AG04450 (cell line): ENCODE data around the gene C9orf50. TPM values are rescaled to one million over a fixed set of nuclear protein-coding genes. Genes with fewer than 3 reads are reported as not detected.

Experiments
- CTCF ChIA-PET: fragments of 300-600, 350-600 bp; formaldehyde crosslinking; extraction: SDS; loops from one replicate; lab custom pipeline; 2022; ENCODE audit warnings: antibody characterized with exemption, inconsistent platforms; lab: Charles Lee
- POLR2A ChIA-PET: fragments of 350-600 bp; formaldehyde crosslinking; extraction: SDS; loops from one replicate; lab custom pipeline; 2021; ENCODE audit warnings: antibody characterized with exemption, inconsistent platforms; lab: Yijun Ruan, JAX
- DNase-seq: peaks from one replicate; pipeline ENCODE4 v3.0.0-alpha.2; 2011; ENCODE audit warnings: low read depth, low spot score
- H3K27ac ChIP-seq: one replicate; pipeline ENCODE4 v1.5.1; 2012; ENCODE audit warnings: low read depth, low read length, control low read depth
- H3K27me3 ChIP-seq: one replicate; pipeline ENCODE4 v1.6.0; 2012; ENCODE audit warnings: low read length; ENCODE audit not compliant: control insufficient read depth, insufficient read depth
- H3K4me3 ChIP-seq: 2 replicates; pipeline ENCODE4 v1.5.1; 2011; ENCODE audit warnings: mild to moderate bottlenecking, low read depth, low read length, control low read depth
- H3K9me3 ChIP-seq: 2 replicates; pipeline ENCODE4 v1.5.1; 2012; ENCODE audit warnings: low read length; ENCODE audit not compliant: control insufficient read depth, insufficient read depth
- polyA plus RNA-seq: library from polyadenylated mRNA; depleted of rRNA; stranded (reverse); fragments of >200 nt; gene quantifications from 2 replicates; pipeline ENCODE4 v1.2.3, GENCODE V29; 2011
- TF ChIP-seq, protein P1 (sequence below): IDR thresholded peaks from 2 replicates; pipeline ENCODE4 v1.5.1; 2011; ENCODE audit warnings: low read depth, low read length, control low read depth, inconsistent platforms

Gene C9orf50
- polyA plus RNA-seq, 1 experiment, result 0.30 TPM

DNA sequence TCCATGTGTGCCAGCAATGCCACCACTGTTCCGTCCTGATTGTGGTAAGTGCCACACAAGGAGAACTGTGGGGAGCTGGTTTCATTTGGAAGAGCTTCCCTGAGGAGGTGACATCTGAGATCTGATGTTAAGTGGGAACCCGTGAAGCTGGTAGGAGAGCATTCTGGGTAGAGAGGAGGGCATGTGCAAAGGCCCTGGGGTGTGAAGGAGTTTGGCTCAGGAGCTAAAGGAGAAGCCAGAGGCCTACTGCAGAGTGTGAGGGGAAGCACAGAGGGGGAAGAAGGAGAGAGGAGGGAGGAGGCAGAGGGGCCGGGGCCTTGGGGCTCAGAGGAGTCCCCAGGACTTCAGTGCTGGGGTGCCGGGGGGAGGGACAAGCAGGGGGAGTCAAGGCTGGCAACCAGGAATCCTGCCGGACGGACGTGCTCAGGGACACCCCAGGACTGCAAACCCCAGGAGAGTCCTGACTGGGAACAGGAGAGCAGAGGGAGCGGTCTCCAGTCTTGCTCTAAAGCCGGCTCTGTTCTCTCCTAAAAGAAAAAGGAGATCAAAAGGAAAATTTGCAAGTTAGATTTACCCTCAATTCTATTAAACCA is 19.7 kb downstream of the C9orf50 start:
- H3K27ac ChIP-seq, result no peak overlapping the region
- TF ChIP-seq, protein P1, sequence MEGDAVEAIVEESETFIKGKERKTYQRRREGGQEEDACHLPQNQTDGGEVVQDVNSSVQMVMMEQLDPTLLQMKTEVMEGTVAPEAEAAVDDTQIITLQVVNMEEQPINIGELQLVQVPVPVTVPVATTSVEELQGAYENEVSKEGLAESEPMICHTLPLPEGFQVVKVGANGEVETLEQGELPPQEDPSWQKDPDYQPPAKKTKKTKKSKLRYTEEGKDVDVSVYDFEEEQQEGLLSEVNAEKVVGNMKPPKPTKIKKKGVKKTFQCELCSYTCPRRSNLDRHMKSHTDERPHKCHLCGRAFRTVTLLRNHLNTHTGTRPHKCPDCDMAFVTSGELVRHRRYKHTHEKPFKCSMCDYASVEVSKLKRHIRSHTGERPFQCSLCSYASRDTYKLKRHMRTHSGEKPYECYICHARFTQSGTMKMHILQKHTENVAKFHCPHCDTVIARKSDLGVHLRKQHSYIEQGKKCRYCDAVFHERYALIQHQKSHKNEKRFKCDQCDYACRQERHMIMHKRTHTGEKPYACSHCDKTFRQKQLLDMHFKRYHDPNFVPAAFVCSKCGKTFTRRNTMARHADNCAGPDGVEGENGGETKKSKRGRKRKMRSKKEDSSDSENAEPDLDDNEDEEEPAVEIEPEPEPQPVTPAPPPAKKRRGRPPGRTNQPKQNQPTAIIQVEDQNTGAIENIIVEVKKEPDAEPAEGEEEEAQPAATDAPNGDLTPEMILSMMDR, result no peak
- H3K27me3 ChIP-seq, result no peaks in the 10 kb centered on the region
- H3K4me3 ChIP-seq, result no peak overlapping the region
- DNase-seq, result no peak
- CTCF ChIA-PET, result interaction anchor here (0.5 kb wide), 1 partner anchor 429 kb away, joined by 3 read pairs; no protein-coding TSS in a partner anchor
- H3K9me3 ChIP-seq, result no peaks in the 10 kb centered on the region; the same call in 1 of the 2 replicates
- POLR2A ChIA-PET, result interaction anchor here (1.0 kb wide), 1 partner anchor 427 kb away, joined by 3 read pairs; no protein-coding TSS in a partner anchor

DNA sequence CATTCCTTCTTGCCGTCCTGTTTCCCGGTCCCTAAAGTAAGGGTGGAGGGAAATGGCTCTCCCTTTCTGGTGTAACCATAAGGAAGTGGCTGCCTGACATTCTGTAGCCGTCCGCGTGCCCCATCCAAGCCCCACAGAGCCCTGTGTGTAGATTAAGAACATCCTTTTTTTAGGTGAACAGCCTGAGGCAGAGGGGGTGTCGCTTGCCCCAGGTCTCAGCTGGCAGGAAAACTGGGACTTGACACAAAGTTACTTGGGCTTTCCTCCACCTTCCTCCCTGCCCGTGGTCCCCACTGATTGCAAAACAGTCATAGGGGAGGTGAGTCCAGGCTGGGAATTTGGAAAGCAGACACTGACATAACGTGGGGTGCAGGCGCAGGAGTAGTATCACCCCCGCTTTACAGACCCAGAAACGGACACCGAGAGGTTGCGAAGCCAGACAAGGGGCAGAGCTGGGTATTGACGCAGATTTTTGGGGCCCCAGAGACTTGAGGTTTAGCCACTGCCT is 22.8 kb downstream of the C9orf50 start:
- Histone ChIP-seq H3K9me3 (no peaks in the 10 kb centered on the region; the same call in 1 of the 2 replicates), H3K4me3 (peak overlapping the region; percentile 59), H3K27me3 (no peaks in the 10 kb centered on the region), H3K27ac (peak overlapping the region; percentile 77)
- POLR2A ChIA-PET, result interaction anchor here (0.5 to 2.7 kb wide), 5 partner anchors 8 to 540 kb away, joined by 3 to 36 read pairs (median 5); no protein-coding TSS in a partner anchor
- CTCF ChIA-PET, result interaction anchor here (0.8 to 1.4 kb wide), 2 partner anchors 459 to 467 kb away, joined by 3 read pairs; no protein-coding TSS in a partner anchor
- DNase-seq, result no peak
- TF ChIP-seq, protein P1, result no peak

DNA sequence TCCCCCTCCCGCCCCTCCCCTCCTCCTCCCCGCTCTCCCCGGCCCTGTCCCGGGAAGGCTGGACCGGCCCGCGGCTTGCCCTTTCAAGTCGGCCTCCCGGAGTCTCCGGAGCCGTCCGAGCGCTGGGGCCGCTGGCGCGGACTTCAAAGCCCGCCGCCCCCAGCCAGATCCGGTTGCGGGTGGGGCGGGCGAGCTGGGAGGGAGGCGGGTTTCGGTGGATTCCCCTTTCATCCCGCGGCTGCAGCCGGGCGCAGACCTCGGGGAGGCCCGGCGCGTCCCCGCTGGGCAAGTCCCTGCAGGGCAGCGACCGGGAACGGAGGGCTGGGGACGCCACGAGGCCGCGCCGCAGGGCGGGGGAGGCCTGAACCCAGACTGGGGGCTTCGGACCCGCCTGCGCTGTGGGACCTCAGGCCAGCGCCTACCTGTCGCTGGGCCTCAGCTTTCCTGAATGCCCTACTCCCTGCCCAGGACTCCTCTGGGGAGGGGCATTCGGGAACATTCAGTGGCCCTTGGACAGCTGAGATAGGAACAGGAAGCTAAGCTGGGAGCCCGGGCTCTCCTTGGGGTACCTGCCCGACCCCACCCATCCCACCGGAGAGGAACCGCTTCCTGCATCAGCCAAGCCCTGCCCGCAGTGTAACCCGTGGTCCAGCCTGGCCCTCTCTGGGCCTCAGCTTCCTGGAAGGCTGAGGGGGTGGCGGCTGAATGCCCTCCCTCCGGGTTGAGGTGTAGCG is 23.4 kb downstream of the C9orf50 start:
- POLR2A ChIA-PET, result interaction anchor here (0.5 to 2.7 kb wide), 10 partner anchors 11 to 539 kb away, joined by 3 to 36 read pairs (median 4); partner anchors contain the start of gene IER5L
- H3K9me3 ChIP-seq, result no peaks in the 10 kb centered on the region; the same call in 1 of the 2 replicates
- TF ChIP-seq, protein P1, result no peak
- CTCF ChIA-PET, result interaction anchor here (0.6 to 1.8 kb wide), 4 partner anchors 27 to 466 kb away, joined by 3 to 4 read pairs (median 3); no protein-coding TSS in a partner anchor
- peak overlapping the region; percentile 77 for H3K27ac ChIP-seq
- no peaks in the 10 kb centered on the region for H3K27me3 ChIP-seq
- no peak for DNase-seq
- peak overlapping the region; percentile 59 for H3K4me3 ChIP-seq

DNA sequence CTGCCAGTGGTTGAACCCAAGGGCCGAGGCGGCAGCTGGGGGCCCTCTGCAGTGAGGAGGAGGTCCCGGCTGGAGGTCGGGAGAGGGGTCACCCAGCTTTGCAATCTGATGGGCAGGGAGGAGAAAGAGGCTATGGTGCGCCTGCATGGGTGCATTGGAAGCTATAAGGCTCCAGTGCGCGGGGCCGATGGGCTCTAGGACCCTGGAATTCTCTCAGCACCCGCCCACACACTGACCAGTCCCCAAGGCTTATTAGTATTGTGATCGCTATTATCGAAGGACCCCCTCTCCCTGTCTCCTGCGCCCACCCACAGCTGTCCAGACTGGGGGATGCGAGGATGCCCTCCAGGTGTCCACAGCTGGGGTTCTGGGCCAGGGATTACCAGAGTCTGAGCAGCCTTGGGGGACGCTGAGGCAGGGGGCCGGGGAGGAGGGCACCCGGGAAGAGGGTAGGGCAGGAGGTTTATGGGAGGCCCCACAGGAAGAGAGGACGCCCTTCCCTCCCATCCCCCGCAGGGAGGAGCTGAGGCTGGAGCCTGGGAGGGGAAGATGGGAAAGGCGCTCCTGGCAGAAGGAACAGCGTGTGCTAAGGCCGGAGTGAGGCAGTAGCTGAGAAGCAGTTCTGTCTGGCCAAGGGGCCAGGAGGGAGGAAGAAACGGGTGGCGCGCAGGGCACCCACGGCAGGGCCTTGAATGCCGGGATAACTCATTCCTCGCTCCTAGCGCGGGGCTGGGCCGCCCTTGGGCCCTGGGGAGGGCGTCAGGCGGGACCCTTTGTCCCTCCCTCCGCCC is 24.2 kb downstream of the C9orf50 start:
- peak; percentile 59 for DNase-seq
- CTCF ChIA-PET, result interaction anchor here (0.6 to 1.8 kb wide), 4 partner anchors 28 to 465 kb away, joined by 3 to 11 read pairs (median 4); no protein-coding TSS in a partner anchor
- POLR2A ChIA-PET, result interaction anchor here (0.7 to 2.7 kb wide), 9 partner anchors 12 to 422 kb away, joined by 3 to 36 read pairs (median 4); partner anchors contain the start of gene IER5L
- peak overlapping the region; percentile 59 for H3K4me3 ChIP-seq
- H3K27me3 ChIP-seq, result no peaks in the 10 kb centered on the region
- no peaks in the 10 kb centered on the region; the same call in 1 of the 2 replicates for H3K9me3 ChIP-seq
- H3K27ac ChIP-seq, result peak overlapping the region; percentile 53
- TF ChIP-seq, protein P1, result no peak
